Measurements from ENCODE around the gene C11orf97. TPM values are rescaled to one million over a fixed set of nuclear protein-coding genes. Genes with fewer than 3 reads are reported as not detected.

C11orf97 gene
- total and polyA plus RNA-seq, 2 of the 13 experiments (the other 11 are each of a cell fraction or from before 2014, with no cell fraction given), result 0.35 TPM; not detected in 1

GRCh38 chr11:94494126-94494680 lies 18.1 kb upstream of the C11orf97 start (continued):
- TF ChIP-seq, protein P1, sequence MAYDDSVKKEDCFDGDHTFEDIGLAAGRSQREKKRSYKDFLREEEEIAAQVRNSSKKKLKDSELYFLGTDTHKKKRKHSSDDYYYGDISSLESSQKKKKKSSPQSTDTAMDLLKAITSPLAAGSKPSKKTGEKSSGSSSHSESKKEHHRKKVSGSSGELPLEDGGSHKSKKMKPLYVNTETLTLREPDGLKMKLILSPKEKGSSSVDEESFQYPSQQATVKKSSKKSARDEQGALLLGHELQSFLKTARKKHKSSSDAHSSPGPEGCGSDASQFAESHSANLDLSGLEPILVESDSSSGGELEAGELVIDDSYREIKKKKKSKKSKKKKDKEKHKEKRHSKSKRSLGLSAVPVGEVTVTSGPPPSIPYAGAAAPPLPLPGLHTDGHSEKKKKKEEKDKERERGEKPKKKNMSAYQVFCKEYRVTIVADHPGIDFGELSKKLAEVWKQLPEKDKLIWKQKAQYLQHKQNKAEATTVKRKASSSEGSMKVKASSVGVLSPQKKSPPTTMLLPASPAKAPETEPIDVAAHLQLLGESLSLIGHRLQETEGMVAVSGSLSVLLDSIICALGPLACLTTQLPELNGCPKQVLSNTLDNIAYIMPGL (CRISPR knock-in tag; IDR thresholded peaks at IDR 0.05; ENCODE audit: borderline replicate concordance in 1 of 2, low read depth in 1 of 2), result peak; percentile 27 to 41; a peak in 2 of 4 replicates
- TF ChIP-seq CENPX (CRISPR knock-in tag; IDR thresholded peaks at IDR 0.05), result no peak
- TF ChIP-seq MATR3 (CRISPR knock-in tag; IDR thresholded peaks at IDR 0.05), result no peak
- TF ChIP-seq, protein P2, sequence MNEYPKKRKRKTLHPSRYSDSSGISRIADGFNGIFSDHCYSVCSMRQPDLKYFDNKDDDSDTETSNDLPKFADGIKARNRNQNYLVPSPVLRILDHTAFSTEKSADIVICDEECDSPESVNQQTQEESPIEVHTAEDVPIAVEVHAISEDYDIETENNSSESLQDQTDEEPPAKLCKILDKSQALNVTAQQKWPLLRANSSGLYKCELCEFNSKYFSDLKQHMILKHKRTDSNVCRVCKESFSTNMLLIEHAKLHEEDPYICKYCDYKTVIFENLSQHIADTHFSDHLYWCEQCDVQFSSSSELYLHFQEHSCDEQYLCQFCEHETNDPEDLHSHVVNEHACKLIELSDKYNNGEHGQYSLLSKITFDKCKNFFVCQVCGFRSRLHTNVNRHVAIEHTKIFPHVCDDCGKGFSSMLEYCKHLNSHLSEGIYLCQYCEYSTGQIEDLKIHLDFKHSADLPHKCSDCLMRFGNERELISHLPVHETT (CRISPR knock-in tag; conservative IDR thresholded peaks at IDR 0.05), result no peak
- TF ChIP-seq DNMT1 (CRISPR knock-in tag; IDR thresholded peaks at IDR 0.05), result 0 out of 2 replicates have a peak, but pooled peaks have one; percentile 48
- TF ChIP-seq PHF21A (CRISPR knock-in tag; IDR thresholded peaks at IDR 0.05), result peak; percentile 3; the same call in 1 of the 2 replicates
- no peak for TF ChIP-seq ZNF713 (CRISPR knock-in tag; IDR thresholded peaks at IDR 0.05)
- TF ChIP-seq TAF15 (IDR thresholded peaks at IDR 0.05; ENCODE audit: low read depth, low read length, poor library complexity, severe bottlenecking), result no peak
- TF ChIP-seq ATF7 (IDR thresholded peaks at IDR 0.05), result no peak
- TF ChIP-seq ATF7 (CRISPR knock-in tag; IDR thresholded peaks at IDR 0.05), result no peak
- peak; percentile 20; the same call in 1 of the 2 replicates for TF ChIP-seq ELF1 (CRISPR knock-in tag; IDR thresholded peaks at IDR 0.05)
- TF ChIP-seq, protein P3, sequence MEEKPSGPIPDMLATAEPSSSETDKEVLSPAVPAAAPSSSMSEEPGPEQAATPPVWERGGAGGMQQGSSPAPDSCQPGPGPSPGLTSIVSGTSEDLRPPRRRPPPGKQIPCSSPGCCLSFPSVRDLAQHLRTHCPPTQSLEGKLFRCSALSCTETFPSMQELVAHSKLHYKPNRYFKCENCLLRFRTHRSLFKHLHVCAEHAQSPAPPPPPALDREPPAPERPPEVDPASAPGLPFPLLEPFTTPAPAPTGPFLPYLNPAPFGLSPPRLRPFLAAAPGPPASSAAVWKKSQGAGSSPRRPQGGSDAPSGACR (CRISPR knock-in tag; IDR thresholded peaks at IDR 0.05), result no peak
- TF ChIP-seq, protein P4, sequence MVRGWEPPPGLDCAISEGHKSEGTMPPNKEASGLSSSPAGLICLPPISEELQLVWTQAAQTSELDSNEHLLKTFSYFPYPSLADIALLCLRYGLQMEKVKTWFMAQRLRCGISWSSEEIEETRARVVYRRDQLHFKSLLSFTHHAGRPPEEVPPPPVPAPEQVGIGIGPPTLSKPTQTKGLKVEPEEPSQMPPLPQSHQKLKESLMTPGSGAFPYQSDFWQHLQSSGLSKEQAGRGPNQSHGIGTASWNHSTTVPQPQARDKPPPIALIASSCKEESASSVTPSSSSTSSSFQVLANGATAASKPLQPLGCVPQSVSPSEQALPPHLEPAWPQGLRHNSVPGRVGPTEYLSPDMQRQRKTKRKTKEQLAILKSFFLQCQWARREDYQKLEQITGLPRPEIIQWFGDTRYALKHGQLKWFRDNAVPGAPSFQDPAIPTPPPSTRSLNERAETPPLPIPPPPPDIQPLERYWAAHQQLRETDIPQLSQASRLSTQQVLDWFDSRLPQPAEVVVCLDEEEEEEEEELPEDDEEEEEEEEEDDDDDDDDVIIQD (CRISPR knock-in tag; IDR thresholded peaks at IDR 0.05; ENCODE audit: low read depth), result no peak
- TF ChIP-seq CTCF (CRISPR knock-in tag; IDR thresholded peaks at IDR 0.05), result 0 out of 2 replicates have a peak, but pooled peaks have one; percentile 5
- no peak for TF ChIP-seq ZNF629 (CRISPR knock-in tag; conservative IDR thresholded peaks at IDR 0.05)
- no peak for TF ChIP-seq SRSF9 (IDR thresholded peaks at IDR 0.05; ENCODE audit: borderline replicate concordance, insufficient read depth, low read depth, low read length, poor library complexity, severe bottlenecking)
- TF ChIP-seq, protein P5, sequence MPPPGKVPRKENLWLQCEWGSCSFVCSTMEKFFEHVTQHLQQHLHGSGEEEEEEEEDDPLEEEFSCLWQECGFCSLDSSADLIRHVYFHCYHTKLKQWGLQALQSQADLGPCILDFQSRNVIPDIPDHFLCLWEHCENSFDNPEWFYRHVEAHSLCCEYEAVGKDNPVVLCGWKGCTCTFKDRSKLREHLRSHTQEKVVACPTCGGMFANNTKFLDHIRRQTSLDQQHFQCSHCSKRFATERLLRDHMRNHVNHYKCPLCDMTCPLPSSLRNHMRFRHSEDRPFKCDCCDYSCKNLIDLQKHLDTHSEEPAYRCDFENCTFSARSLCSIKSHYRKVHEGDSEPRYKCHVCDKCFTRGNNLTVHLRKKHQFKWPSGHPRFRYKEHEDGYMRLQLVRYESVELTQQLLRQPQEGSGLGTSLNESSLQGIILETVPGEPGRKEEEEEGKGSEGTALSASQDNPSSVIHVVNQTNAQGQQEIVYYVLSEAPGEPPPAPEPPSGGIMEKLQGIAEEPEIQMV (CRISPR knock-in tag; IDR thresholded peaks at IDR 0.05; ENCODE audit: low read depth), result no peak
- no peak for TF ChIP-seq NFIB (CRISPR knock-in tag; IDR thresholded peaks at IDR 0.05; ENCODE audit: borderline replicate concordance)

Data from HepG2 (cell line).